LNCaP clone FGC (cell line): Measurements from ENCODE around the gene NAT14.

Experiments used
- DNase-seq: peaks from one replicate; pipeline ENCODE4 v3.0.0-alpha.2; 2011; ENCODE audit warnings: low read depth
- H3K4me3 ChIP-seq: 2 replicates; pipeline ENCODE4 v1.5.1; 2011; ENCODE audit warnings: mild to moderate bottlenecking, low read depth, low read length, control low read depth
- TF ChIP-seq, protein P1 (sequence below): IDR thresholded peaks from 2 replicates; pipeline ENCODE4 v1.5.1; 2012; ENCODE audit warnings: mild to moderate bottlenecking; ENCODE audit not compliant: control insufficient read depth, insufficient read depth; ENCODE audit errors: extremely low read depth

Gene NAT14

DNA sequence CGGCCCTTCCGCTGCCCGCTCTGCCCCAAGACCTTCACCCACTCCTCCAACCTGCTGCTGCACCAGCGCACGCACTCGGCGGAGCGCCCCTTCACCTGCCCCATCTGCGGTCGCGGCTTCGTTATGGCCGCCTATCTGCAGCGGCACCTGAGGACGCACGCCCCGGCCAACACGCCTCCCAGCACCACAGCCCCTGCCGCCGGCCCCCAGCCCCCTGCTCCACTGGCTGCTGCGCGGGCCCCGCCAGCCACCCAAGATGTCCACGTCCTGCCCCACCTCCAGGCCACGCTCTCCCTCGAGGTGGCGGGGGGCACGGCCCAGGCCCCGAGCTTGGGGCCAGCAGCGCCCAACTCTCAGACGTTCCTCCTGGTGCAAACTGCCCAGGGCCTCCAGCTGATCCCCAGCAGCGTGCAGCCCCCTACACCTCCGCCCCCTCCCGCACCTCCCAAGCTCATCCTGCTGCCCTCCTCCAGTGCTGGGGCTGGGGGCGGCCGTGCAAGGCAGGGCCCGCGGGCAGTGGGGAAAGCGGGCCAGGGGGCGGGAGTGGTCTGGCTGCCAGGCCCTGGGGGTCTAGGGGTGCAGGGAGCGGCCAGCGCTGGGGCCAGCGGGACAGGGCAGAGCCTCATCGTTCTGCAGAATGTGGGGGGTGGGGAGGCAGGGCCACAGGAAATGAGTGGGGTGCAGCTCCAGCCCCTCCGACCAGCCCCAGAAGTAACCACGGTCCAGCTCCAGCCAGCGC is 1.9 kb upstream of the NAT14 start:
- no peak overlapping the region for H3K4me3 ChIP-seq
- TF ChIP-seq, protein P1, sequence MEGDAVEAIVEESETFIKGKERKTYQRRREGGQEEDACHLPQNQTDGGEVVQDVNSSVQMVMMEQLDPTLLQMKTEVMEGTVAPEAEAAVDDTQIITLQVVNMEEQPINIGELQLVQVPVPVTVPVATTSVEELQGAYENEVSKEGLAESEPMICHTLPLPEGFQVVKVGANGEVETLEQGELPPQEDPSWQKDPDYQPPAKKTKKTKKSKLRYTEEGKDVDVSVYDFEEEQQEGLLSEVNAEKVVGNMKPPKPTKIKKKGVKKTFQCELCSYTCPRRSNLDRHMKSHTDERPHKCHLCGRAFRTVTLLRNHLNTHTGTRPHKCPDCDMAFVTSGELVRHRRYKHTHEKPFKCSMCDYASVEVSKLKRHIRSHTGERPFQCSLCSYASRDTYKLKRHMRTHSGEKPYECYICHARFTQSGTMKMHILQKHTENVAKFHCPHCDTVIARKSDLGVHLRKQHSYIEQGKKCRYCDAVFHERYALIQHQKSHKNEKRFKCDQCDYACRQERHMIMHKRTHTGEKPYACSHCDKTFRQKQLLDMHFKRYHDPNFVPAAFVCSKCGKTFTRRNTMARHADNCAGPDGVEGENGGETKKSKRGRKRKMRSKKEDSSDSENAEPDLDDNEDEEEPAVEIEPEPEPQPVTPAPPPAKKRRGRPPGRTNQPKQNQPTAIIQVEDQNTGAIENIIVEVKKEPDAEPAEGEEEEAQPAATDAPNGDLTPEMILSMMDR, result no peak
- DNase-seq, result no peak

DNA sequence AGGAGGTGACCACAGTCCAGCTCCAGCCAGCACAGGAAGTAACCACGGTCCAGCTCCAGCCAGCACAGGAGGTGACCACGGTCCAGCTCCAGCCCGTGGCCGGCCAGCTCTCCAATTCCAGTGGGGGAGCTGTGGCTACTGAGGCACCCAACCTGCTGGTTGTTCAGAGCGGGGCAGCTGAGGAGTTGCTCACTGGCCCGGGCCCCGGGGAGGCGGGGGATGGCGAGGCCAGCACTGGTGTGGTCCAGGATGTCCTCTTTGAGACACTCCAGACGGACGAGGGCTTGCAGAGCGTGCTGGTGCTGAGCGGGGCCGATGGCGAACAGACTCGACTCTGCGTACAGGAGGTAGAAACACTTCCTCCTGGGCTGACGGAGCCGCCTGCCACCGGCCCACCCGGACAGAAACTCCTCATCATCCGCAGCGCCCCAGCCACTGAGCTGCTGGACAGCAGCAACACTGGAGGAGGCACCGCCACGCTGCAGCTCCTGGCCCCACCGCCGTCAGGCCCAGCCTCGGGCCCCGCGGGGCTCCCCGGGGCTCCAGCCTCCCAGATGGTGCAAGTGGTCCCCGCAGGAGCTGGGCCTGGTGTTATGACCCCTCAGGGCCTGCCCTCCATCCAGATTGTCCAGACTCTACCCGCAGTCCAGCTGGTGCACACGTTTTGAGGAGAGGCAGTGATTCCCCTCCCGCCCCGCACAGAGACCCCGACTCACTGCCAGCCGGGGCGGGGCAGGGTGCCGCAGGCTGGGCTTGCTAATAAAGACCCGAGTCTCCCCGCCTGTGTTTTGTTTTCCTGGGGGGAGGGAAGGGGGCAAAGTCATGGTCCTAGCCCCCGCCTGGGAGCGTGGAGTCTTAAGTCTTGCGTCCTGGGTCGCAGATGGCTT is 1.0 kb upstream of the NAT14 start:
- TF ChIP-seq, protein P1, result no peak
- DNase-seq, result no peak
- peak overlapping the region; percentile 89 for H3K4me3 ChIP-seq

DNA sequence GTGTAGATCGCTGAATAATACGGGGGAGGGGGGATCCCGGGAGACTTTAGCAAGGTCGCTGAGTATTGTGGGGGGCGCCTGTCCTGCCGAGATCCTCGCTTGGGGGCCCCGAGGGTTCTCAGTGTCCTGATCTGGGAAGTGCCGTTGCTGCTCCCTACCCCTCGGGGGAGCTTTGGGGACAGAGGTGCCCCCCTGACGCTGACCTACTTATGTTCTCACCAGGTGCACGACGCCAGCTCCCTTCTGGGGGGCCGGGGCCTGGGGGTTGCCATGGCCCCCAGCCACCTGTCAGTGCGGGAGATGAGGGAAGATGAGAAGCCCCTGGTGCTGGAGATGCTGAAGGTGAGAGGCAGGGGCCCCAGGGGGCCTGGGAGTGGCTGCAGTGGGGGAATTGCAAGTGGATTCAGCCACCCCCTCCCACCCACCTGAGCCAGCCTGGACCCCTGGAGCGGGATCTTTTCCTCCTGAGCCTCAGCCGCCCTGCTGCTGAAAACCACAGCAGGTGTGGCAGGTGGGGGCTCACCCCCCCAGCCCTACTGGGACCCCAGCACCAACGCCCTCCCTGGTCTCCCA is 537 bp downstream of the NAT14 start:
- TF ChIP-seq, protein P1, result no peak
- no peak for DNase-seq
- H3K4me3 ChIP-seq, result peak overlapping the region; percentile 89

- TF ChIP-seq, protein P1, result no peak
- peak overlapping the region; percentile 89 for H3K4me3 ChIP-seq
- DNase-seq, result no peak
Measured at GRCh38 chr19:55486043-55486970, 1.3 kb downstream of the NAT14 start.

DNA sequence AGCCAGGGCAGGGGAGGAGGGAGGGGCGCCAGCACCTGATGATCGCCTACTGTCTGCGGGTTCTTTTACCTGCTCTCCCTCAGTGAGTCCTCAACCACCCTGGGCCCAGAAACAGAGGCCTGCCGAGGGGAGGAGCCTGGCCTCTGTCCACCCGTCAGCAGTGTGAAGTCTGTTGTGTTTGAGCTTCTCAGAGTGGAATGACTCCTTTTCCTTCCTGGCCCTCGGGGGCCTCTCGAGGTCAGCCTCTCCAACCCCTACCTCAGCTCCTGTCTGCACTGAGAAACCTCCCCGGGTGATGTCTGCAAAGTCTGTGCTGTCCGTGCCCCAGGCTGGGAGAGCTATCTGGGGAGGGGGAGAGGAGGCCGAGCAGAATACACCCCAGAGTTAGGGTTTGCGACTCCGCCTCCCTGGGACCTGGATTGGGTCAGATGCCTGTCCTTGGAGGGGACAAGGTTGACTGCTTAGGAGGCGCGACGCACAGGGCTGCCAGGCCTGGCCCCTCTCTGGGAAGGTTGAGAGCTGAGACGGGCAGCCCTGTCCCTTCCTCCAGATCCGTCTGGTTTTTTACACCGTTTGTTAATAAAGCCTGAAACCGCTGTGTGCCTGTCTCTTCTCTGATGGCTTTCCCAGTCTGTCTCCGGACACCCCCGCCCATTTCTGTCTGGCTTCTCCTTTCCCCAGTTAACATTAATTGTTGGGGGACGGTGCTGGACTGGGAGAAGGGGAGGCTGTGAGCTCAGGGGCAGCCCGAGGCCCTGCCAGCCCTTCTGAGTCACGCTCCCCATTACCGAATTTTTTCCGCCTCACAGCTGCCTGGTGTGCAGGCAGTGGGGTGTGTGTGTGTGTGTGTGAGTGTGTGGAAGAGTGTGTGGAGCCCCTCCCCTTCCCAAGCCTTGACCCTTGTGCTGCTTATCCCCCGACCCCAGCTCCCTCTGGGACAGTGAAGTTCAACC is 2.3 kb downstream of the NAT14 start:
- no peak overlapping the region for H3K4me3 ChIP-seq
- DNase-seq, result no peak
- TF ChIP-seq, protein P1, result no peak
